Suprapubic skin (tissue), 3 donors: ENCODE data around the gene RXFP3.

Source experiments
- POLR2AphosphoS5 ChIP-seq, 3 donors: sonication (generic); formaldehyde crosslinking; IDR thresholded peaks; one replicate each; pipeline ENCODE4 v1.6.1; 2017; ENCODE audit warnings: antibody characterized with exemption in 3 of 3
- TF ChIP-seq, protein P1 (sequence below), 2 donors: fragments of 200-600 bp in 1 of 2; fragments of 450-650 bp in 1 of 2; sonication (generic) in 1 of 2; IDR thresholded peaks; one replicate each; pipeline ENCODE4 v1.5.1; 2016 to 2019; ENCODE audit warnings: antibody characterized with exemption in 2 of 2, mild to moderate bottlenecking in 1 of 2, moderate library complexity in 1 of 2

DNA sequence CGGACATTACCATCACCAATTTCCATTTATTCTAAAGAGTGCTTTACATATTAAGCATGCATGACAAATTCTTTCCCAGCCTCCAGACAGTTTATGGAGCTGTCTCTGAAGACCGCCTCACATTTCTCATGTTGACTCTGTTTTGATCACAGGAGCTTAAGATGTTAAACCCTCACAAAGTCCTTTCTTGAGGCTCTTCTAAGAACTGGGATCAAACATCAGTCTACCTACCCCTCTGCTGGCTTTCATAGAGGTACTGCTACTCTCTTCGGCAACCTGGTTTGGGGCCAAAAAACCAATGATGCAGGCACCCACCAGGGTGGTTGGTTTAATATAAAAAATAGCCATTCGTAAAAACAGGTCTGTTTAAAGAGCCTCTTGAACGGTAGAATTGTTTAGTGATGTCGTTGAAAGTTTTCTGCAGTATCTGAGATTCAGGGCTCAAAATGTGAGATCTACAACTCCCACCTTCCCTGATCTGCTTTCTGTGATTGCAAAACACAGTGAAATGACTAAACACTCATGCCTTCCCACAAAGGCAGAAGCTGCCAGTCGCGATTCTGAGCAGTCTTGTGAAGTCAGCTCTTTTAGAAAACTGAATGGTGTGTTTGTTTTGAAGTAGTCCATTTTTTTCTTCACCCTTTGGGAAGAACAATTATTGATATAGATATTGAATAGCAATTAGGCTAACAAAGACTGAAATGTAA, 3.5 kb downstream of the RXFP3 start:
- no peak for TF ChIP-seq POLR2AphosphoS5 (IDR thresholded peaks at IDR 0.05)
- TF ChIP-seq, protein P1, sequence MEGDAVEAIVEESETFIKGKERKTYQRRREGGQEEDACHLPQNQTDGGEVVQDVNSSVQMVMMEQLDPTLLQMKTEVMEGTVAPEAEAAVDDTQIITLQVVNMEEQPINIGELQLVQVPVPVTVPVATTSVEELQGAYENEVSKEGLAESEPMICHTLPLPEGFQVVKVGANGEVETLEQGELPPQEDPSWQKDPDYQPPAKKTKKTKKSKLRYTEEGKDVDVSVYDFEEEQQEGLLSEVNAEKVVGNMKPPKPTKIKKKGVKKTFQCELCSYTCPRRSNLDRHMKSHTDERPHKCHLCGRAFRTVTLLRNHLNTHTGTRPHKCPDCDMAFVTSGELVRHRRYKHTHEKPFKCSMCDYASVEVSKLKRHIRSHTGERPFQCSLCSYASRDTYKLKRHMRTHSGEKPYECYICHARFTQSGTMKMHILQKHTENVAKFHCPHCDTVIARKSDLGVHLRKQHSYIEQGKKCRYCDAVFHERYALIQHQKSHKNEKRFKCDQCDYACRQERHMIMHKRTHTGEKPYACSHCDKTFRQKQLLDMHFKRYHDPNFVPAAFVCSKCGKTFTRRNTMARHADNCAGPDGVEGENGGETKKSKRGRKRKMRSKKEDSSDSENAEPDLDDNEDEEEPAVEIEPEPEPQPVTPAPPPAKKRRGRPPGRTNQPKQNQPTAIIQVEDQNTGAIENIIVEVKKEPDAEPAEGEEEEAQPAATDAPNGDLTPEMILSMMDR (IDR thresholded peaks at IDR 0.05): no peak
